Measurements from ENCODE around the gene RBM24.
"Not testable (repeated sequence)": the region's sequence is repeated elsewhere in the genome, so short reads cannot be mapped to it uniquely, and the experiment has no call there.

GRCh38 chr6:17320266-17320665 is 39.1 kb downstream of the RBM24 start:
- TF ChIP-seq POLR2A, CTCF (IDR thresholded peaks at IDR 0.05): not testable (repeated sequence)

All from esophagus squamous epithelium (tissue), 4 donors.